HCT116 (cell line): ENCODE results near the gene MMEL1.

ENCODE experiments used
- CTCF ChIP-seq, 3 experiments: fragments of 200-600 bp in 1 of 3; sonication (generic) in 1 of 3; IDR thresholded peaks in 2 of 3; conservative IDR thresholded peaks in 1 of 3; 2 replicates each; pipeline ENCODE4 v1.5.1; 2012 to 2017; ENCODE audit warnings: low read depth in 2 of 3, low read length in 2 of 3, antibody characterized with exemption in 1 of 3, borderline replicate concordance in 1 of 3, control low read depth in 1 of 3, mild to moderate bottlenecking in 1 of 3, mixed read lengths in 1 of 3, mixed run types in 1 of 3, moderate library complexity in 1 of 3; ENCODE audit not compliant: insufficient read depth in 1 of 3
- MAX ChIP-seq: IDR thresholded peaks from 2 replicates; pipeline ENCODE4 v1.6.1; 2012
- RAD21 ChIP-seq: IDR thresholded peaks from 2 replicates; pipeline ENCODE4 v1.6.1; 2012; ENCODE audit warnings: low read depth, mild to moderate bottlenecking
- SRF ChIP-seq: IDR thresholded peaks from 2 replicates; pipeline ENCODE4 v1.6.1; 2012; ENCODE audit warnings: low read depth

- TF ChIP-seq SRF (no peak), CTCF (IDR thresholded peaks at IDR 0.05 in 2 of 3, conservative IDR thresholded peaks at IDR 0.05 in 1 of 3; ENCODE audit: borderline replicate concordance in 1 of 3, insufficient read depth in 1 of 3, low read depth in 2 of 3, low read length in 2 of 3) (no peak), MAX (no peak), RAD21 (no peak)
Observed at GRCh38 chr1:2624735-2625300, 8.0 kb downstream of the MMEL1 start.
